SU-DHL-6 (cell line): ENCODE data around the gene NOD1.

Source experiments
- EZH2phosphoT487 ChIP-seq: fragments of 200-600 bp; sonication (generic), shearing (Covaris generic); conservative IDR thresholded peaks from 2 replicates; pipeline ENCODE4 v1.6.1; 2018; ENCODE audit warnings: mild to moderate bottlenecking, antibody characterized with exemption, low read length, moderate library complexity, mixed read lengths
- TF ChIP-seq, protein P1 (sequence below): fragments of 200-600 bp; sonication (generic); IDR thresholded peaks from one replicate; pipeline ENCODE4 v1.5.1; 2017; ENCODE audit warnings: antibody characterized with exemption, mild to moderate bottlenecking, low read length, moderate library complexity; ENCODE audit not compliant: insufficient read depth, poor library complexity, severe bottlenecking

DNA sequence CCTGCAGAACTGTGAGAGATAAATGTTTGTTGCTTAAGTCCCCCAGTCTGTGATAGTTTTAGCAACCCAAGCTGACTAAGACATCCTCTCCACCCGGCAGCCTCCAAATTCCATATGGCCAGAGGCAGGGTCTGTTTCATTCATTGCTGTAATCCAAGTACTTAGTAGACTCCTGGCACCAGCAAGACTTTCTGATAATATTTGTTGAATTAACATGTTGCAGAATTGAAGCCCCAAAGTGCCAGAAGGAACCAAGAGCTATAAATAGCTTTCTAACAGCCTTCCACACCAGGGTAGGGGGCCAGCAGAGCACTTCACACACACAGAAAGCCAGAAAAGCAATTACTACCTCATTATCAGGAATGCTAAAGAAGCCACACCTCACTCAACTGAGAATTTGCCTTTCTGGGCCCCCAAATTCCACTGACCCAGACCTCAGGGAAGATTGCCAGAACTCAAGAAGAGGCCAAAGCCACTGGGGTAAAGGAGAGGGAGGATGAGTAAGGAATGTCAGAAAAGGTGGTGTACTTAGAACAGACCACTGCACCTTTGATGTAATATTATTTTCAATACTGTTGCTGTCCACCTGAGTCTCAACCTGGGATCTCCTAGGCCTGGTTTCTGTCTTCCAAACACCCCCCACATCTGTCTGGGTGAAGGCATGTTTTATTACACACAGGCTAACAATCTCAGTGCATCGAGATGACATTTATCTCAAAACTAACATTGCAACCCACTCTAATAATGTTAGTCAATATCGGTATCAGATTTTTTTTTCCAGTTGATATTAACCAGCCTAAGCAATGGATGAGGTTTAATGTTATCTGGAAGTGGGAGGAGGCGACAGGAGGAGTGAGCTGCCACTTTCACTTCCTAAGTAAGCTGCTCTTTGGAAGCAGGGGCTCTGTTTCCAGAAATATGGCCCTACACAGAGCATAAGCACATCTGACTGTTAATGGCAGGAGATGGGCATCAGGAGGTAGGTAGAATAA, 5.5 kb downstream of the NOD1 start:
- TF ChIP-seq, protein P1, sequence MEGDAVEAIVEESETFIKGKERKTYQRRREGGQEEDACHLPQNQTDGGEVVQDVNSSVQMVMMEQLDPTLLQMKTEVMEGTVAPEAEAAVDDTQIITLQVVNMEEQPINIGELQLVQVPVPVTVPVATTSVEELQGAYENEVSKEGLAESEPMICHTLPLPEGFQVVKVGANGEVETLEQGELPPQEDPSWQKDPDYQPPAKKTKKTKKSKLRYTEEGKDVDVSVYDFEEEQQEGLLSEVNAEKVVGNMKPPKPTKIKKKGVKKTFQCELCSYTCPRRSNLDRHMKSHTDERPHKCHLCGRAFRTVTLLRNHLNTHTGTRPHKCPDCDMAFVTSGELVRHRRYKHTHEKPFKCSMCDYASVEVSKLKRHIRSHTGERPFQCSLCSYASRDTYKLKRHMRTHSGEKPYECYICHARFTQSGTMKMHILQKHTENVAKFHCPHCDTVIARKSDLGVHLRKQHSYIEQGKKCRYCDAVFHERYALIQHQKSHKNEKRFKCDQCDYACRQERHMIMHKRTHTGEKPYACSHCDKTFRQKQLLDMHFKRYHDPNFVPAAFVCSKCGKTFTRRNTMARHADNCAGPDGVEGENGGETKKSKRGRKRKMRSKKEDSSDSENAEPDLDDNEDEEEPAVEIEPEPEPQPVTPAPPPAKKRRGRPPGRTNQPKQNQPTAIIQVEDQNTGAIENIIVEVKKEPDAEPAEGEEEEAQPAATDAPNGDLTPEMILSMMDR = no peak
- no peak for TF ChIP-seq EZH2phosphoT487
